Activated naive CD4-positive, alpha-beta T cell treated with Interleukin-2 at 50 U/mL for 16 hours (primary cell): ENCODE results near the gene RPN2.

Experiments used
- DNase-seq: peaks from one replicate; pipeline ENCODE4 v3.0.0-alpha.2; 2020

RPN2 gene

GRCh38 chr20:37271421-37271768 lies 92.3 kb downstream of the RPN2 start:
- no peak for DNase-seq

GRCh38 chr20:37273988-37274387 lies 94.9 kb downstream of the RPN2 start:
- DNase-seq = no peak

GRCh38 chr20:37274851-37275524 lies 95.9 kb downstream of the RPN2 start:
- DNase-seq = no peak

GRCh38 chr20:37276494-37277252 lies 97.5 kb downstream of the RPN2 start:
- no peak for DNase-seq

- no peak for DNase-seq
Observed at GRCh38 chr20:37277253-37277593, 98.1 kb downstream of the RPN2 start.

GRCh38 chr20:37278966-37279590 lies 99.9 kb downstream of the RPN2 start:
- DNase-seq = no peak

- no peak for DNase-seq
Observed at GRCh38 chr20:37279820-37280219, 100.7 kb downstream of the RPN2 start.

- no peak for DNase-seq
Observed at GRCh38 chr20:37280403-37280802, 101.3 kb downstream of the RPN2 start.

- DNase-seq = no peak
Observed at GRCh38 chr20:37282556-37282955, 103.4 kb downstream of the RPN2 start.

GRCh38 chr20:37283530-37284195 lies 104.5 kb downstream of the RPN2 start:
- DNase-seq = no peak

- no peak for DNase-seq
Observed at GRCh38 chr20:37284691-37285161, 105.6 kb downstream of the RPN2 start.

GRCh38 chr20:37285664-37286374 lies 106.7 kb downstream of the RPN2 start:
- DNase-seq = no peak

- no peak for DNase-seq
Observed at GRCh38 chr20:37288091-37288490, 109.0 kb downstream of the RPN2 start.

- no peak for DNase-seq
Observed at GRCh38 chr20:37290158-37290810, 111.2 kb downstream of the RPN2 start.
